WTC11 (cell line): ENCODE data around the gene IMMP1L. TPM values are rescaled to one million over a fixed set of nuclear protein-coding genes. Genes with fewer than 3 reads are reported as not detected.

Experiments
- ATAC-seq: fragments of 200-7000 bp; cut with Tn5 transposase; 2 replicates; pipeline ENCODE4 v1.10.0; 2021; ENCODE audit warnings: mild to moderate bottlenecking, moderate library complexity
- CTCF ChIA-PET: fragments of 300-600 bp; sonication (Branson Sonifier 250); formaldehyde crosslinking; loops from one replicate; lab custom pipeline; 2021; ENCODE audit warnings: antibody characterized with exemption; lab: Charles Lee
- POLR2A ChIA-PET: fragments of 350-600 bp; sonication (Branson Sonifier 250); formaldehyde crosslinking; loops from one replicate; lab custom pipeline; 2021; ENCODE audit warnings: antibody characterized with exemption; lab: Charles Lee
- DNase-seq: peaks from one replicate; pipeline ENCODE4 v3.0.0; 2021; ENCODE audit warnings: low spot score
- H3K27ac Mint-ChIP-seq: 2 replicates; pipeline ENCODE4 v1.8.0; 2021; ENCODE audit warnings: mixed read lengths
- H3K27me3 Mint-ChIP-seq: 2 replicates; pipeline ENCODE4 v1.8.0; 2021; ENCODE audit warnings: low read depth, mild to moderate bottlenecking, moderate library complexity, mixed read lengths
- H3K36me3 Mint-ChIP-seq: 2 replicates; pipeline ENCODE4 v1.8.0; 2021; ENCODE audit warnings: mixed read lengths
- H3K4me1 Mint-ChIP-seq: 2 replicates; pipeline ENCODE4 v1.8.0; 2022; ENCODE audit warnings: mixed read lengths
- H3K4me3 Mint-ChIP-seq: 2 replicates; pipeline ENCODE4 v1.8.0; 2021; ENCODE audit warnings: mild to moderate bottlenecking, moderate library complexity, mixed read lengths
- H3K9me3 Mint-ChIP-seq: 2 replicates; pipeline ENCODE4 v1.8.0; 2021; ENCODE audit warnings: mixed read lengths
- ATF1 ChIP-seq: sonication (generic); formaldehyde crosslinking; IDR thresholded peaks from 2 replicates; pipeline ENCODE4 v1.8.1; 2023; ENCODE audit warnings: mild to moderate bottlenecking, moderate library complexity, missing genetic modification reagents
- GTF2I ChIP-seq: fragments of 250-450 bp; sonication (Bioruptor Pico); conservative IDR thresholded peaks from 2 replicates; pipeline ENCODE4 v1.4.0; 2021; ENCODE audit warnings: mild to moderate bottlenecking
- JAZF1 ChIP-seq: fragments of 250-450 bp; sonication (Bioruptor Pico); IDR thresholded peaks from 2 replicates; pipeline ENCODE4 v1.9.0; 2021; ENCODE audit warnings: moderate library complexity, mild to moderate bottlenecking, inconsistent platforms
- MXD4 ChIP-seq: fragments of 250-450 bp; sonication (Bioruptor Pico); IDR thresholded peaks from 2 replicates; pipeline ENCODE4 v1.8.0; 2021; ENCODE audit warnings: mild to moderate bottlenecking, moderate library complexity, borderline replicate concordance
- NFE2L1 ChIP-seq: sonication (generic); formaldehyde crosslinking; IDR thresholded peaks from 2 replicates; pipeline ENCODE4 v1.8.1; 2023; ENCODE audit warnings: missing genetic modification reagents
- RORB ChIP-seq: fragments of 250-450 bp; sonication (Bioruptor Pico); IDR thresholded peaks from 2 replicates; pipeline ENCODE4 v1.9.0; 2021; ENCODE audit warnings: mild to moderate bottlenecking
- ZBTB21 ChIP-seq: sonication (generic); formaldehyde crosslinking; IDR thresholded peaks from 2 replicates; pipeline ENCODE4 v1.8.1; 2023; ENCODE audit warnings: mild to moderate bottlenecking, missing genetic modification reagents, borderline replicate concordance
- ZNF219 ChIP-seq: sonication (generic); formaldehyde crosslinking; IDR thresholded peaks from 2 replicates; pipeline ENCODE4 v1.8.0; 2023; ENCODE audit warnings: missing genetic modification reagents, mild to moderate bottlenecking, borderline replicate concordance
- total RNA-seq: library from RNA; stranded (reverse); gene quantifications from 3 replicates; pipeline ENCODE4 v1.2.3, GENCODE V29; 2021
- TF ChIP-seq, protein P1 (sequence below): fragments of 250-450 bp; sonication (Bioruptor Pico); IDR thresholded peaks from 2 replicates; pipeline ENCODE4 v2.1.2; 2022; ENCODE audit warnings: mild to moderate bottlenecking, moderate library complexity
- TF ChIP-seq, protein P2 (sequence below): sonication (generic); formaldehyde crosslinking; IDR thresholded peaks from 2 replicates; pipeline ENCODE4 v1.8.0; 2022; ENCODE audit warnings: mild to moderate bottlenecking, missing genetic modification reagents
- TF ChIP-seq, protein P3 (sequence below): sonication (generic); formaldehyde crosslinking; IDR thresholded peaks from 2 replicates; pipeline ENCODE4 v1.8.1; 2023; ENCODE audit warnings: mild to moderate bottlenecking, missing genetic modification reagents
- TF ChIP-seq, protein P4 (sequence below): sonication (generic); formaldehyde crosslinking; IDR thresholded peaks from 2 replicates; pipeline ENCODE4 v1.8.1; 2022; ENCODE audit warnings: mild to moderate bottlenecking, moderate library complexity, missing genetic modification reagents
- TF ChIP-seq, protein P5 (sequence below): sonication (generic); formaldehyde crosslinking; conservative IDR thresholded peaks from 2 replicates; pipeline ENCODE4 v1.8.1; 2022; ENCODE audit warnings: mild to moderate bottlenecking, missing genetic modification reagents
- TF ChIP-seq, protein P6 (sequence below): sonication (generic); formaldehyde crosslinking; IDR thresholded peaks from 2 replicates; pipeline ENCODE4 v1.8.1; 2022; ENCODE audit warnings: low read depth, mild to moderate bottlenecking, moderate library complexity, missing genetic modification reagents, borderline replicate concordance
- TF ChIP-seq, protein P7 (sequence below): sonication (generic); formaldehyde crosslinking; IDR thresholded peaks from 2 replicates; pipeline ENCODE4 v1.8.0; 2022; ENCODE audit warnings: mild to moderate bottlenecking, missing genetic modification reagents
- TF ChIP-seq, protein P8 (sequence below): fragments of 250-450 bp; sonication (Bioruptor Pico); conservative IDR thresholded peaks from 2 replicates; pipeline ENCODE4 v1.9.0; 2021; ENCODE audit warnings: mild to moderate bottlenecking
- TF ChIP-seq, protein P9 (sequence below): sonication (generic); formaldehyde crosslinking; IDR thresholded peaks from 2 replicates; pipeline ENCODE4 v1.8.1; 2023; ENCODE audit warnings: mild to moderate bottlenecking, moderate library complexity, missing genetic modification reagents

IMMP1L gene
- total RNA-seq, 1 experiment from 2014 or later: 29.6 TPM

DNA sequence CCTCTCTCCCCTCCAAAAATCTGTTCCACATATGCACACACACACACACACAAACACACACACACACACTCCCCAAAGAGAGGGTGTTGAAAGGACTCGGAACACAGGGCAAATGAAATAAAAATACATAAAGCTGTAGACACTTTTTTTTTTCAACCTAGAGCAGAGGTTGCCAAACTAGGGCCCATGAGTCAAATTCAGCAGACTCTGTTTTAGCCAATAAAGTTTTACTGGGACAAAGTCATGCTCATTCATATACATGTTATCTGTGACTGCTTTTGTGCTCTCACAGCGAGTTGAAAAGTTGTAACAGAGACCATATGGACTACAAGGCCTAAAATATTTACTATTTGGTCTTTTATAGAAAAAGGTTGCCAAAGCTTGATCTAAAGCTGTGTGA, 8.9 kb downstream of the IMMP1L start:
- ChIA-PET POLR2A (no interaction called here), CTCF (interaction anchor here (0.6 kb wide), 1 partner anchor 149 kb away, joined by 3 read pairs; no protein-coding TSS in a partner anchor)
- TF ChIP-seq, protein P1, sequence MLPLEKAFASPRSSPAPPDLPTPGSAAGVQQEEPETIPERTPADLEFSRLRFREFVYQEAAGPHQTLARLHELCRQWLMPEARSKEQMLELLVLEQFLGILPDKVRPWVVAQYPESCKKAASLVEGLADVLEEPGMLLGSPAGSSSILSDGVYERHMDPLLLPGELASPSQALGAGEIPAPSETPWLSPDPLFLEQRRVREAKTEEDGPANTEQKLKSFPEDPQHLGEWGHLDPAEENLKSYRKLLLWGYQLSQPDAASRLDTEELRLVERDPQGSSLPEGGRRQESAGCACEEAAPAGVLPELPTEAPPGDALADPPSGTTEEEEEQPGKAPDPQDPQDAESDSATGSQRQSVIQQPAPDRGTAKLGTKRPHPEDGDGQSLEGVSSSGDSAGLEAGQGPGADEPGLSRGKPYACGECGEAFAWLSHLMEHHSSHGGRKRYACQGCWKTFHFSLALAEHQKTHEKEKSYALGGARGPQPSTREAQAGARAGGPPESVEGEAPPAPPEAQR (CRISPR knock-in tag): no peak
- no peak for TF ChIP-seq GTF2I (CRISPR knock-in tag)
- TF ChIP-seq, protein P2, sequence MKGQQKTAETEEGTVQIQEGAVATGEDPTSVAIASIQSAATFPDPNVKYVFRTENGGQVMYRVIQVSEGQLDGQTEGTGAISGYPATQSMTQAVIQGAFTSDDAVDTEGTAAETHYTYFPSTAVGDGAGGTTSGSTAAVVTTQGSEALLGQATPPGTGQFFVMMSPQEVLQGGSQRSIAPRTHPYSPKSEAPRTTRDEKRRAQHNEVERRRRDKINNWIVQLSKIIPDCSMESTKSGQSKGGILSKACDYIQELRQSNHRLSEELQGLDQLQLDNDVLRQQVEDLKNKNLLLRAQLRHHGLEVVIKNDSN (CRISPR knock-in tag): no peak
- TF ChIP-seq, protein P3, sequence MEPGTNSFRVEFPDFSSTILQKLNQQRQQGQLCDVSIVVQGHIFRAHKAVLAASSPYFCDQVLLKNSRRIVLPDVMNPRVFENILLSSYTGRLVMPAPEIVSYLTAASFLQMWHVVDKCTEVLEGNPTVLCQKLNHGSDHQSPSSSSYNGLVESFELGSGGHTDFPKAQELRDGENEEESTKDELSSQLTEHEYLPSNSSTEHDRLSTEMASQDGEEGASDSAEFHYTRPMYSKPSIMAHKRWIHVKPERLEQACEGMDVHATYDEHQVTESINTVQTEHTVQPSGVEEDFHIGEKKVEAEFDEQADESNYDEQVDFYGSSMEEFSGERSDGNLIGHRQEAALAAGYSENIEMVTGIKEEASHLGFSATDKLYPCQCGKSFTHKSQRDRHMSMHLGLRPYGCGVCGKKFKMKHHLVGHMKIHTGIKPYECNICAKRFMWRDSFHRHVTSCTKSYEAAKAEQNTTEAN: no peak
- no peak for TF ChIP-seq ZBTB21 (CRISPR knock-in tag)
- TF ChIP-seq NFE2L1 (CRISPR knock-in tag): no peak
- TF ChIP-seq ZNF219 (CRISPR knock-in tag): no peak
- TF ChIP-seq, protein P4, sequence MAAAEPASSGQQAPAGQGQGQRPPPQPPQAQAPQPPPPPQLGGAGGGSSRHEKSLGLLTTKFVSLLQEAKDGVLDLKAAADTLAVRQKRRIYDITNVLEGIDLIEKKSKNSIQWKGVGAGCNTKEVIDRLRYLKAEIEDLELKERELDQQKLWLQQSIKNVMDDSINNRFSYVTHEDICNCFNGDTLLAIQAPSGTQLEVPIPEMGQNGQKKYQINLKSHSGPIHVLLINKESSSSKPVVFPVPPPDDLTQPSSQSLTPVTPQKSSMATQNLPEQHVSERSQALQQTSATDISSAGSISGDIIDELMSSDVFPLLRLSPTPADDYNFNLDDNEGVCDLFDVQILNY (CRISPR knock-in tag): no peak
- TF ChIP-seq, protein P5, sequence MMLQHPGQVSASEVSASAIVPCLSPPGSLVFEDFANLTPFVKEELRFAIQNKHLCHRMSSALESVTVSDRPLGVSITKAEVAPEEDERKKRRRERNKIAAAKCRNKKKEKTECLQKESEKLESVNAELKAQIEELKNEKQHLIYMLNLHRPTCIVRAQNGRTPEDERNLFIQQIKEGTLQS: no peak
- TF ChIP-seq ATF1: no peak
- no peak for TF ChIP-seq MXD4 (CRISPR knock-in tag)
- TF ChIP-seq JAZF1 (CRISPR knock-in tag): no peak
- TF ChIP-seq RORB (CRISPR knock-in tag): no peak
- TF ChIP-seq, protein P6, sequence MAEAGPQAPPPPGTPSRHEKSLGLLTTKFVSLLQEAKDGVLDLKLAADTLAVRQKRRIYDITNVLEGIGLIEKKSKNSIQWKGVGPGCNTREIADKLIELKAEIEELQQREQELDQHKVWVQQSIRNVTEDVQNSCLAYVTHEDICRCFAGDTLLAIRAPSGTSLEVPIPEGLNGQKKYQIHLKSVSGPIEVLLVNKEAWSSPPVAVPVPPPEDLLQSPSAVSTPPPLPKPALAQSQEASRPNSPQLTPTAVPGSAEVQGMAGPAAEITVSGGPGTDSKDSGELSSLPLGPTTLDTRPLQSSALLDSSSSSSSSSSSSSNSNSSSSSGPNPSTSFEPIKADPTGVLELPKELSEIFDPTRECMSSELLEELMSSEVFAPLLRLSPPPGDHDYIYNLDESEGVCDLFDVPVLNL (CRISPR knock-in tag): no peak
- TF ChIP-seq, protein P7, sequence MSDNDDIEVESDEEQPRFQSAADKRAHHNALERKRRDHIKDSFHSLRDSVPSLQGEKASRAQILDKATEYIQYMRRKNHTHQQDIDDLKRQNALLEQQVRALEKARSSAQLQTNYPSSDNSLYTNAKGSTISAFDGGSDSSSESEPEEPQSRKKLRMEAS (CRISPR knock-in tag): no peak
- TF ChIP-seq, protein P8, sequence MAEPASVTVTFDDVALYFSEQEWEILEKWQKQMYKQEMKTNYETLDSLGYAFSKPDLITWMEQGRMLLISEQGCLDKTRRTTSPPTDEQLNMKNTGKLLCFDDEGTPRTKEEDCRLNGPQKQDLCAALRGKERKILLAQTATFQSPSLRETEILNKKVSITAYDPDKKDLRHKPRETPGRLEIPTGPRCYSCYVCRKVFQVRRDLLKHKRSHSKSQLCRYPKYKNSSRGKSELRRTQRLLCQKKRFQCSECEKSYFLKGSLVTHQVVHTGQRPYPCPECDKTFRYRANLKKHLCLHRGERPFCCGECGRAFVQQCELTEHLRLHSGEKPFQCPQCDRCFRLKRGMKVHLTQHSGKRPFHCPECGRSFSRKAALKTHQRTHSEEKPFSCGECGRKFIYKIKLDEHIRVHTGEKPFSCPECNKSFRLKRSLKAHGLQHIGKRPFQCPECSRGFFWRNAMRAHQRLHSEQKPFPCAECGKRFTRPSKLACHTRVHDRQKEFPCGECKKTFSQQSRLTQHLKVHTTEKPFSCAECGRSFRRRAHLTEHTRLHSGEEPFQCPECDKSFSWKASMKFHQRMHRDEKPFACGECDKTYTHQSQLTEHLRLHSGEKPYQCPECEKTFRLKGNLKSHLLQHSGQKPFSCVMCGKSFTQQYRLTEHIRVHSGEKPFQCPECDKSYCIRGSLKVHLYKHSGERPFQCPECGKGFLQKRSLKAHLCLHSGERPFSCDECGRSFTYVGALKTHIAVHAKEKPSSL (CRISPR knock-in tag): no peak
- TF ChIP-seq, protein P9, sequence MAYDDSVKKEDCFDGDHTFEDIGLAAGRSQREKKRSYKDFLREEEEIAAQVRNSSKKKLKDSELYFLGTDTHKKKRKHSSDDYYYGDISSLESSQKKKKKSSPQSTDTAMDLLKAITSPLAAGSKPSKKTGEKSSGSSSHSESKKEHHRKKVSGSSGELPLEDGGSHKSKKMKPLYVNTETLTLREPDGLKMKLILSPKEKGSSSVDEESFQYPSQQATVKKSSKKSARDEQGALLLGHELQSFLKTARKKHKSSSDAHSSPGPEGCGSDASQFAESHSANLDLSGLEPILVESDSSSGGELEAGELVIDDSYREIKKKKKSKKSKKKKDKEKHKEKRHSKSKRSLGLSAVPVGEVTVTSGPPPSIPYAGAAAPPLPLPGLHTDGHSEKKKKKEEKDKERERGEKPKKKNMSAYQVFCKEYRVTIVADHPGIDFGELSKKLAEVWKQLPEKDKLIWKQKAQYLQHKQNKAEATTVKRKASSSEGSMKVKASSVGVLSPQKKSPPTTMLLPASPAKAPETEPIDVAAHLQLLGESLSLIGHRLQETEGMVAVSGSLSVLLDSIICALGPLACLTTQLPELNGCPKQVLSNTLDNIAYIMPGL (CRISPR knock-in tag): no peak
- H3K27ac Mint-ChIP-seq: no peak overlapping the region
- no peaks in the 10 kb centered on the region for H3K27me3 Mint-ChIP-seq
- H3K36me3 Mint-ChIP-seq: peaks cover 7% of the 10 kb centered on the region
- no peak overlapping the region for H3K4me3 Mint-ChIP-seq
- 0 out of 2 replicates have a peak, but pooled peaks cover 12% of the 10 kb centered on the region for H3K4me1 Mint-ChIP-seq
- DNase-seq (no peak), ATAC-seq (no peak)
- H3K9me3 Mint-ChIP-seq: peaks cover 6% of the 10 kb centered on the region
